Measurements from ENCODE around the gene FANCC. TPM values are rescaled to one million over a fixed set of nuclear protein-coding genes. Genes with fewer than 3 reads are reported as not detected.

FANCC gene
- total RNA-seq, 2 donors from 2014 or later: 7.5 to 12.5 TPM

DNA sequence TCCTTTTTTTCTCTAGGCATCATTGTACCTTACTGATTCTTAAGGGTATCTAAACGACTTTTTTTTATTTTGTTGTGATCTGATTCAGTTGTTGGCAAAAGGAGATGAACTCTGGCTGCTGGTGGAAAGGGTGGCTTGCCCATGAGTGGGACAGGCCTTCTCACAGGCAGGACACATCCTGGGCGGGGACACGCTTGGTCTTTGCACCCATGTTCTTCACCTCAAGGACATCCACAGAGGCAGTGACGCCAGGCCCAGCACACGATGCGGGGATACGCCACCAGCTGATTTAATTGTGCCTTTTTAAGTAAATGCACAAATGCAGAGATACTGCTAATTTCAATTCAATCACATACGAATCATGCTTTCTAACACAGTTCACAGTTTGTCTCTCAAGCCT is 208.1 kb downstream of the FANCC start:
- H3K27ac ChIP-seq: no peak overlapping the region
- intact Hi-C loops (cut with DNase I): no loop called here
- H3K4me3 ChIP-seq: no peak overlapping the region
- peaks cover 31% of the 10 kb centered on the region for H3K4me1 ChIP-seq
- no peaks in the 10 kb centered on the region for H3K9me3 ChIP-seq
- 75 to 82% methylated on average over 8 of the region's 8 CpGs for WGBS, 2 donors
- DNase-seq: no peak
- H3K36me3 ChIP-seq (replicated peaks in 1 of 2; ENCODE audit: insufficient read depth in 1 of 2, low read depth in 2 of 2): peaks cover 0 to 17% of the 10 kb centered on the region in 2 donors
- no peaks in the 10 kb centered on the region for H3K27me3 ChIP-seq
- TF ChIP-seq POLR2A (IDR thresholded peaks at IDR 0.05): no peak
- TF ChIP-seq, protein P1, sequence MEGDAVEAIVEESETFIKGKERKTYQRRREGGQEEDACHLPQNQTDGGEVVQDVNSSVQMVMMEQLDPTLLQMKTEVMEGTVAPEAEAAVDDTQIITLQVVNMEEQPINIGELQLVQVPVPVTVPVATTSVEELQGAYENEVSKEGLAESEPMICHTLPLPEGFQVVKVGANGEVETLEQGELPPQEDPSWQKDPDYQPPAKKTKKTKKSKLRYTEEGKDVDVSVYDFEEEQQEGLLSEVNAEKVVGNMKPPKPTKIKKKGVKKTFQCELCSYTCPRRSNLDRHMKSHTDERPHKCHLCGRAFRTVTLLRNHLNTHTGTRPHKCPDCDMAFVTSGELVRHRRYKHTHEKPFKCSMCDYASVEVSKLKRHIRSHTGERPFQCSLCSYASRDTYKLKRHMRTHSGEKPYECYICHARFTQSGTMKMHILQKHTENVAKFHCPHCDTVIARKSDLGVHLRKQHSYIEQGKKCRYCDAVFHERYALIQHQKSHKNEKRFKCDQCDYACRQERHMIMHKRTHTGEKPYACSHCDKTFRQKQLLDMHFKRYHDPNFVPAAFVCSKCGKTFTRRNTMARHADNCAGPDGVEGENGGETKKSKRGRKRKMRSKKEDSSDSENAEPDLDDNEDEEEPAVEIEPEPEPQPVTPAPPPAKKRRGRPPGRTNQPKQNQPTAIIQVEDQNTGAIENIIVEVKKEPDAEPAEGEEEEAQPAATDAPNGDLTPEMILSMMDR (IDR thresholded peaks at IDR 0.05): no peak
- no peak for ATAC-seq

DNA sequence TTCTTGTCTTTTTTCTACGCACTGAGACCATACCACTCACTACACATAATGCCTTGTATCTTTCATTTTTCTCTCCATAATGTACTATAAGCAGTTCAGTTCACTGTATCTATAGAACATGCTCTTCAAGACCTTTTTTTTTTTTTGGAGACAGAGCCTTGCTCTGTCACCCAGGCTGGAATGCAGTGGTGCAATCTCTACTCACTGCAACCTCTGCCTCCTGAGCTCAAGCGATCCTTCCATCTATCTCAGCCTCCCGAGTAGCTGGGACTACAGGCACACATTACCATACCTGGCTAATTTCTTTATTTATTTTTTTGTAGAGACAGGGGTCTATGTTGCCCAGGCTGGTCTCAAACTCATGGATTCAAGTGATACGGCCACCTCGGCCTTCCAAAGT is 208.7 kb downstream of the FANCC start:
- intact Hi-C loops (cut with DNase I): no loop called here
- Histone ChIP-seq H3K27me3 (no peaks in the 10 kb centered on the region), H3K9me3 (no peaks in the 10 kb centered on the region), H3K36me3 (replicated peaks in 1 of 2; ENCODE audit: insufficient read depth in 1 of 2, low read depth in 2 of 2) (peaks cover 0 to 15% of the 10 kb centered on the region in 2 donors), H3K4me1 (peaks cover 37% of the 10 kb centered on the region), H3K27ac (no peak overlapping the region), H3K4me3 (no peak overlapping the region)
- ATAC-seq (no peak), DNase-seq (no peak)
- no peak for TF ChIP-seq POLR2A (IDR thresholded peaks at IDR 0.05)
- TF ChIP-seq, protein P1 (IDR thresholded peaks at IDR 0.05): no peak
- WGBS, 2 donors: 90 to 93% methylated on average over 5 of the region's 5 CpGs

DNA sequence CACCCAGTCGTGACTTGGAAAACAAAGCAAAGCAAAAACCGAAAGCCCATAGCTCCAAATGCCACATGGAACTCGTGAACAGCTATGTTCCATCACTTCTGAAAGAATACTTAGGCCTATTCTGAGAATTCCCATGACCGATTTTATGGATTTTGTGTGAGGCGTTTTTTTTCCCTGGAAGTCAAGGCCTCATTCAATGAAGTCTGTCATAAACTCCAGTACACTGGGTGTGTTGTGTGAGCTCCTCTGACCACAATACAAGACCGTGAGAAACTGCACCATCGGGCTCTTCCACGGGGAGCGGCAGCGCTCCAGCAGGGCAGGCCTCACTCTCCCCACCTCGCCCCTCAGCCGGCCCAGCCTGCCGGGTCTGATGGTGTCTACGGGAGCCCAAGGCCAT is 209.5 kb downstream of the FANCC start:
- Histone ChIP-seq H3K27ac (peak overlapping the region; percentile 19 to 63 (median 53)), H3K9me3 (no peaks in the 10 kb centered on the region), H3K36me3 (replicated peaks in 1 of 2; ENCODE audit: insufficient read depth in 1 of 2, low read depth in 2 of 2) (peaks cover 0 to 15% of the 10 kb centered on the region in 2 donors), H3K4me1 (peaks cover 45% of the 10 kb centered on the region), H3K27me3 (no peaks in the 10 kb centered on the region), H3K4me3 (no peak overlapping the region)
- no peak for TF ChIP-seq POLR2A (IDR thresholded peaks at IDR 0.05)
- TF ChIP-seq, protein P1 (IDR thresholded peaks at IDR 0.05): no peak
- DNase-seq (no peak), ATAC-seq (no peak)
- WGBS, 2 donors: 63 to 72% methylated on average over 12 to 14 of the region's 14 CpGs
- intact Hi-C loops (cut with DNase I): no loop called here

DNA sequence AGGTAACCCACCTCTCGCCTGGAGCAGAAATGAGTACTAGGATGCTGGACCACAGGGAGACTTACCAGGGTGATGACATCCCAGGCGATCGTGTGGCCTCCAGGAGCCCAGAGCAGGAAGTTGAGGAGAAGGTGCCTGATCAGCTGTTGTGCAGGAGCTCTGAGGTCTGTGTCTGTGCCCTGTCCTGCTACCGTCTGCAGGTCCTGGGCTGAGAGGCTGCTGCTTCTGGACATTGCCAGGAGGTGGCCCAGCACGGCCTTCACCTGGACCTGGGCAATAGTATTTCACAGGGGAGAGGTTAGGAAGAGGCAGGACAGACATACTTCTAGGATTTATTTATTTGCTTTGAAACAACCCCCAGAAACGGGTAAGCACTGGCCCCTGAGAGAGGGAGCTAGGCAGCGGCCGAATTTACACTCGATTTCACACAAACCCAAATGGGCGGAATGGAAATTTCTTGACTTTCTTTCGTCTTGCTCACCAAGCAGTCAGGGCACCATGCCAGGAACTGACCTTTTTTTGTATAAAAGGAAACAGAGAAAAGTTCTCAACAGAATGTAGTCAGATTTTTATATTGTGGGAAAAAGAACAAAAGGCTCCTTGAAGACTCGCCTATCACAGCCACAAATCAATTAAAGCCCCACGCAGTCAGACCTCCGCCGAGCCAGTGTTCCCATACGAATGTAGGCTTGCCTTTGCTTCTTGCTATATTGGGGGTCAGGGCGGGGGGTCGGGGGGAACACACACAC is 210.3 kb downstream of the FANCC start:
- peak in 3 of 4 donors; percentile 59 to 77 (median 67) for DNase-seq
- intact Hi-C loops (cut with DNase I): no loop called here
- TF ChIP-seq POLR2A (IDR thresholded peaks at IDR 0.05): no peak
- TF ChIP-seq, protein P1 (IDR thresholded peaks at IDR 0.05): peak in 3 of 7 experiments; percentile 11 to 24 (median 17)
- Histone ChIP-seq H3K27ac (peak overlapping the region; percentile 19 to 63 (median 53)), H3K4me1 (peaks cover 53% of the 10 kb centered on the region), H3K27me3 (no peaks in the 10 kb centered on the region), H3K4me3 (no peak overlapping the region), H3K36me3 (replicated peaks in 1 of 2; ENCODE audit: insufficient read depth in 1 of 2, low read depth in 2 of 2) (peaks cover 0 to 15% of the 10 kb centered on the region in 2 donors), H3K9me3 (no peaks in the 10 kb centered on the region)
- WGBS, 2 donors: 33 to 44% methylated on average over 14 to 18 of the region's 18 CpGs
- peak; percentile 28 for ATAC-seq

Measured in body of pancreas (tissue), 4 donors.